ENCODE results near the gene PPP2R2C.

Gene PPP2R2C

DNA sequence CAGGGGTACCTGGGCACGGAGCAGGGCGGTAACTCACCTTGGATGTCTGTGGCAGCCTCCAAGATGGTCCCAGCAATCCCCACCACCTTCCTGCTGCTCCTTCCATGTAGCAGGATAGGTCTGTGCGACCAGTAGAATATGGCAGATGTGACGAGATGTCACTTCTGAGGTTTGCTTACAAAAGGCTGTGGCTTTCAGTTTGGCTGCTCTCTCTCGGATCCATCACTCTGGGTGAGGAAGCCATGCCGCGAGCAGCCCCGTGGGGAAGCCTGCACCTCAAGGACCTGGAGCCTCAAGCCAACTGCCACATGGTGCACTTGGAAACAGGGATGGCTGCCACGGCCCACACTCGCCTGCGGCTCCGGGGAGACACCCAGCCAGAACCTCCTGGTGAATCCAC, 165.2 kb downstream of the PPP2R2C start (continued):
- TF ChIP-seq ZNF544 (tag by site-specific recombination; IDR thresholded peaks at IDR 0.05): no peak
- no peak for TF ChIP-seq ZFP41 (tag by site-specific recombination; IDR thresholded peaks at IDR 0.05; ENCODE audit: borderline replicate concordance)
- no peak for TF ChIP-seq ZNF785 (tag by site-specific recombination; IDR thresholded peaks at IDR 0.05)

DNA sequence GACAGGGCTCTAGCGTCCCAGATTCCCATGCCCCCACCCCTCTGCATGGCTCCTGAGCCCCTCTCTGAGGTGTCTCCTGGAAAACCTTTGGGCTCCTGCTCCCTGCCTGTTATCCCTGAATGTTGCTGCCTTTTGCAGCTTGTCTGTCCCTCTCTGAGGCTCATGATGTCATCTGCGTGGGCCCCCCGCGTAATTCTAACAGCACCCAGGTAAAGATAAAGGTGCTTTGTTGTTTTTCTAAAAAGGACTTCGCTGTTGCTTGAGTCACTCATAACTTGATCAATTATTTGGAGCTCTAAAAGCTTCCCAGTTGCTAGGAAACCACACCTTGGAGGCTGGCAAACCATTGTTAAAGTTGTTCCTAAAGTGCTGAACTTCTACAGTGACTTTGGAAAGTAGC, 166.1 kb downstream of the PPP2R2C start:
- TF ChIP-seq ZNF629 (tag by site-specific recombination; IDR thresholded peaks at IDR 0.05): no peak
- TF ChIP-seq ZNF341 (tag by site-specific recombination; IDR thresholded peaks at IDR 0.05; ENCODE audit: low read depth): no peak
- no peak for TF ChIP-seq ZNF830 (tag by site-specific recombination; IDR thresholded peaks at IDR 0.05; ENCODE audit: low read depth)
- no peak for TF ChIP-seq ZNF423 (tag by site-specific recombination; IDR thresholded peaks at IDR 0.05)
- ChIA-PET CTCF (interaction anchor here (0.6 kb wide), 2 partner anchors 65 to 240 kb away, joined by 3 to 4 read pairs; no protein-coding TSS in a partner anchor), POLR2A (interaction anchor here (0.6 kb wide), 1 partner anchor 34 kb away, joined by 3 read pairs; no protein-coding TSS in a partner anchor)
- Histone ChIP-seq H3K4me1 (ENCODE audit: control insufficient read depth, insufficient read depth, low read length) (no peaks in the 10 kb centered on the region), H3K27ac (ENCODE audit: extremely low read depth, low read depth, low read length) (no peak overlapping the region), H3K36me3 (ENCODE audit: control insufficient read depth in 2 of 2, insufficient read depth in 1 of 2, low read length in 2 of 2) (peaks cover 0 to 33% of the 10 kb centered on the region in 2 experiments; a peak in 1 of 3 replicates), H3K4me3 (ENCODE audit: low read depth, low read length) (no peak overlapping the region), H3K9me3 (ENCODE audit: control insufficient read depth, insufficient read depth, low read depth, low read length) (no peaks in the 10 kb centered on the region)

DNA sequence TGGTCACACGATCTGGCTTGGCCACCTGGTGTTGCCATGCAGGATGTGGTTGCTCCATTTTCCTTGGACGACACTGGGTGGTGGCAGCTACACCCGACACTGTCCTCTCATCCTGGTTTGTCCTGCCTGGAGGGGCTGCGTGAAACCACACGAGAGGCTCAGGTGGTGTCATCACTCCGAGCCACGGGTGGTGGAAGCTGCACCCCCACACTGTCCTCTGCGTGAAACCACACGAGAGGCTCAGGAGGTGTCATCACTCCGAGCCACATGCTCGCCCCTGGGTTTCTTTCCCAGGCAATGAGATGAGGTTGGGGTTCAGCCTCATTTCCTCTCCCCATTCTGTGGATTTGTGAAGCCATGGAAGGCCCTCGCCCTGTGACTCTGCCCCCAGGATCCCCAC, 168.5 kb downstream of the PPP2R2C start:
- CTCF ChIA-PET: no interaction called here
- POLR2A ChIA-PET: no interaction called here
- TF ChIP-seq ZNF670 (tag by site-specific recombination; IDR thresholded peaks at IDR 0.05; ENCODE audit: low read depth) (no peak), TCF7L2 (IDR thresholded peaks at IDR 0.05; ENCODE audit: borderline replicate concordance, low read depth, low read length) (no peak), ZNF121 (tag by site-specific recombination; IDR thresholded peaks at IDR 0.05) (no peak), ZNF416 (tag by site-specific recombination; IDR thresholded peaks at IDR 0.05) (no peak), ZNF335 (tag by site-specific recombination; conservative IDR thresholded peaks at IDR 0.05) (no peak), HOXC10 (CRISPR knock-in tag; IDR thresholded peaks at IDR 0.05) (no peak), BCL11B (tag by site-specific recombination; IDR thresholded peaks at IDR 0.05; ENCODE audit: low read depth) (no peak), ZFHX2 (tag by site-specific recombination; conservative IDR thresholded peaks at IDR 0.05) (no peak), ZNF157 (tag by site-specific recombination; IDR thresholded peaks at IDR 0.05) (no peak), ZNF37A (tag by site-specific recombination; IDR thresholded peaks at IDR 0.05) (no peak), ZSCAN23 (tag by site-specific recombination; IDR thresholded peaks at IDR 0.05) (no peak)
- TF ChIP-seq, protein P1, sequence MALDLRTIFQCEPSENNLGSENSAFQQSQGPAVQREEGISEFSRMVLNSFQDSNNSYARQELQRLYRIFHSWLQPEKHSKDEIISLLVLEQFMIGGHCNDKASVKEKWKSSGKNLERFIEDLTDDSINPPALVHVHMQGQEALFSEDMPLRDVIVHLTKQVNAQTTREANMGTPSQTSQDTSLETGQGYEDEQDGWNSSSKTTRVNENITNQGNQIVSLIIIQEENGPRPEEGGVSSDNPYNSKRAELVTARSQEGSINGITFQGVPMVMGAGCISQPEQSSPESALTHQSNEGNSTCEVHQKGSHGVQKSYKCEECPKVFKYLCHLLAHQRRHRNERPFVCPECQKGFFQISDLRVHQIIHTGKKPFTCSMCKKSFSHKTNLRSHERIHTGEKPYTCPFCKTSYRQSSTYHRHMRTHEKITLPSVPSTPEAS (tag by site-specific recombination; IDR thresholded peaks at IDR 0.05): no peak

DNA sequence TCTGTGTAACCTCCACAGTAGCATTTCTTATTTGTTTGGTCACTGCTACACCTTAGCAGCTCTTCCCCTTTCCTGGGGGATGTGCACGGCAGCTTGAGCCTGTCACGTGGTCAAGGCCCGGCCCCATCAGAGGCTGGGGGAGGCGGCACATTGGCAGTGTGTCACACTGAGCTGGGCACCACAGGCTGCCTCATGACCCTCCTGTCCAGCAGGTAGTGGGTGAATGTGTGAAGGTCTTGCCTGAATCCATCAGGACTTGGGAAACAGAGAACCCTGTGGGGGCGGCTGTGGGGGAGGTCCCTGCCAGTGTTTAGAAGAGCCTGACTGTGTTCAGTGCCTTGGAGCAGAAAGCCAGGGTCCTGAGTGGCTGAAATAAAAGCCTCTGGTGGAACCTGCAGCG, 169.5 kb downstream of the PPP2R2C start:
- Histone ChIP-seq H3K27ac (ENCODE audit: extremely low read depth, low read depth, low read length) (no peak overlapping the region), H3K4me3 (ENCODE audit: low read depth, low read length) (no peak overlapping the region), H3K4me1 (ENCODE audit: control insufficient read depth, insufficient read depth, low read length) (no peaks in the 10 kb centered on the region), H3K9me3 (ENCODE audit: control insufficient read depth, insufficient read depth, low read depth, low read length) (no peaks in the 10 kb centered on the region), H3K36me3 (ENCODE audit: control insufficient read depth in 2 of 2, insufficient read depth in 1 of 2, low read length in 2 of 2) (peaks cover 0 to 48% of the 10 kb centered on the region in 2 experiments; a peak in 1 of 3 replicates)
- POLR2A ChIA-PET: no interaction called here
- CTCF ChIA-PET: no interaction called here
- TF ChIP-seq MEIS1 (CRISPR knock-in tag; IDR thresholded peaks at IDR 0.05; ENCODE audit: borderline replicate concordance) (no peak), REPIN1 (tag by site-specific recombination; IDR thresholded peaks at IDR 0.05; ENCODE audit: low read depth) (no peak)

More for the DNA sequence above, 168.5 kb downstream of the PPP2R2C start:
- Histone ChIP-seq H3K27ac (ENCODE audit: extremely low read depth, low read depth, low read length) (no peak overlapping the region), H3K9me3 (ENCODE audit: control insufficient read depth, insufficient read depth, low read depth, low read length) (no peaks in the 10 kb centered on the region), H3K4me1 (ENCODE audit: control insufficient read depth, insufficient read depth, low read length) (no peaks in the 10 kb centered on the region), H3K4me3 (ENCODE audit: low read depth, low read length) (no peak overlapping the region), H3K36me3 (ENCODE audit: control insufficient read depth in 2 of 2, insufficient read depth in 1 of 2, low read length in 2 of 2) (peaks cover 0 to 42% of the 10 kb centered on the region in 2 experiments; a peak in 1 of 3 replicates)
